Naive B cell (primary cell): Measurements from ENCODE around the gene ZSWIM3. TPM values are rescaled to one million over a fixed set of nuclear protein-coding genes. Genes with fewer than 3 reads are reported as not detected.

Experiments used
- polyA plus RNA-seq, 6 donors: library from polyadenylated mRNA; unstranded; fragments of 300-500 nt; fragmentation: Illumina TruSeq; gene quantifications; one replicate each; pipeline ENCODE4 v1.2.3, GENCODE V29; 2021; ENCODE audit warnings: low read depth in 6 of 6

The ZSWIM3 gene
- polyA plus RNA-seq, 6 donors from 2014 or later, result 1.3 to 2.9 (median 1.8) TPM; not detected in 1

Other genes starting within 250 kb of the ZSWIM3 start
- gene WFDC10A, start 227.9 kb upstream of the ZSWIM3 start, polyA plus RNA-seq, result not detected
- gene WFDC9, start 226.3 kb upstream of the ZSWIM3 start, polyA plus RNA-seq, result not detected
- not detected for gene WFDC11, start 187.4 kb upstream of the ZSWIM3 start, polyA plus RNA-seq
- gene WFDC13, start 155.6 kb upstream of the ZSWIM3 start, polyA plus RNA-seq, result not detected
- gene WFDC10B, start 152.6 kb upstream of the ZSWIM3 start, polyA plus RNA-seq, result not detected
- gene SPINT4, start 135.3 kb upstream of the ZSWIM3 start, polyA plus RNA-seq, result not detected
- gene WFDC3, start 65.7 kb upstream of the ZSWIM3 start, polyA plus RNA-seq, result not detected
- gene DNTTIP1, start 65.7 kb upstream of the ZSWIM3 start, polyA plus RNA-seq, result 10 to 100 TPM; 27.9 to 44.5 (median 37.7) TPM
- under 1 TPM in 1 of 6 donors, not detected in 5; 0.53 TPM for gene UBE2C, start 45.0 kb upstream of the ZSWIM3 start, polyA plus RNA-seq
- gene TNNC2, start 30.3 kb upstream of the ZSWIM3 start, polyA plus RNA-seq, result 1 to 10 TPM in 1 of 6 donors, under 1 TPM in 2, not detected in 3; 0.64 to 1.2 (median 0.69) TPM
- 1 to 10 TPM in 3 of 6 donors, under 1 TPM in 2, not detected in 1; 0.45 to 1.9 (median 1.1) TPM for gene SNX21, start 23.8 kb upstream of the ZSWIM3 start, polyA plus RNA-seq
- gene ACOT8, start 222 bp upstream of the ZSWIM3 start, polyA plus RNA-seq, result 10 to 100 TPM; 35.4 to 46.7 (median 38.7) TPM
- 10 to 100 TPM in 1 of 6 donors, 1 to 10 TPM in 4, not detected in 1; 3.0 to 11.6 (median 4.7) TPM for gene ZSWIM1, start 23.6 kb downstream of the ZSWIM3 start, polyA plus RNA-seq
- gene SPATA25, start 30.0 kb downstream of the ZSWIM3 start, polyA plus RNA-seq, result not detected
- 1 to 10 TPM in 3 of 6 donors, under 1 TPM in 2, not detected in 1; 0.69 to 2.4 (median 1.1) TPM for gene NEURL2, start 33.6 kb downstream of the ZSWIM3 start, polyA plus RNA-seq
- 10 to 100 TPM; 28.6 to 46.5 (median 42.3) TPM for gene CTSA, start 33.7 kb downstream of the ZSWIM3 start, polyA plus RNA-seq
- 10 to 100 TPM in 1 of 6 donors, 1 to 10 TPM in 4, under 1 TPM in 1; 0.66 to 10.2 (median 5.1) TPM for gene PLTP, start 54.5 kb downstream of the ZSWIM3 start, polyA plus RNA-seq
- 100 to 1,000 TPM in 1 of 6 donors, 10 to 100 TPM in 5; 76.3 to 123 (median 91.4) TPM for gene PCIF1, start 77.1 kb downstream of the ZSWIM3 start, polyA plus RNA-seq
- 10 to 100 TPM; 10.4 to 24.3 (median 15.5) TPM for gene ZNF335, start 114.6 kb downstream of the ZSWIM3 start, polyA plus RNA-seq
- under 1 TPM in 2 of 6 donors, not detected in 4; 0.19 to 0.25 TPM for gene MMP9, start 151.3 kb downstream of the ZSWIM3 start, polyA plus RNA-seq
- gene SLC12A5, start 171.6 kb downstream of the ZSWIM3 start, polyA plus RNA-seq, result not detected
- gene NCOA5, start 232.3 kb downstream of the ZSWIM3 start, polyA plus RNA-seq, result 10 to 100 TPM; 13.8 to 39.3 (median 27.3) TPM